ENCODE measurements around the gene VAMP1. TPM values are rescaled to one million over a fixed set of nuclear protein-coding genes. Genes with fewer than 3 reads are reported as not detected.

VAMP1 gene
- total and polyA plus RNA-seq, 2 of the 8 experiments (the other 6 are each of a cell fraction or from before 2014, with no cell fraction given): 10.8 to 23.1 TPM

GRCh38 chr12:6469609-6470374 lies 685 bp downstream of the VAMP1 start:
- Histone ChIP-seq H3K23ac (ENCODE audit: insufficient read length) (no peak overlapping the region), H3K79me2 (ENCODE audit: control insufficient read depth in 1 of 2, insufficient read depth in 2 of 2, low read length in 2 of 2) (peaks cover 0 to 15% of the 10 kb centered on the region in 2 experiments; a peak in 2 of 4 replicates), H3K79me1 (ENCODE audit: low read depth, low read length) (peaks cover 4% of the 10 kb centered on the region), H2BK20ac (ENCODE audit: low read length) (no peak overlapping the region), H4K20me1 (replicated peaks in 1 of 2; ENCODE audit: control insufficient read depth in 1 of 2, insufficient read depth in 2 of 2, low read length in 2 of 2) (peaks cover 0 to 10% of the 10 kb centered on the region in 2 experiments), H2AK5ac (ENCODE audit: low read depth, low read length) (no peak overlapping the region), H2BK120ac (replicated peaks; ENCODE audit: low read depth, low read length) (peak overlapping the region; percentile 13), H4K5ac (ENCODE audit: insufficient read length, low read depth, low read length) (no peak overlapping the region), H3K56ac (replicated peaks; ENCODE audit: insufficient read length, low read depth, low read length) (no peak overlapping the region), H3K4me3 (ENCODE audit: extremely low read depth in 1 of 4, insufficient read depth in 2 of 4, low read depth in 3 of 4, low read length in 4 of 4) (peak overlapping the region; percentile 75 to 87 (median 86)), H2AFZ (ENCODE audit: low read length) (no peak overlapping the region), H3K9ac (replicated peaks in 1 of 4; ENCODE audit: extremely low read depth in 1 of 4, low read depth in 3 of 4, low read length in 3 of 4) (peak overlapping the region in 3 of 4 experiments; percentile 75 to 77 (median 77); a peak in 6 of 7 replicates), H4K91ac (replicated peaks; ENCODE audit: insufficient read length, low read length) (no peak overlapping the region), H3K14ac (ENCODE audit: insufficient read length) (no peak overlapping the region), H3K4me2 (ENCODE audit: insufficient read depth in 1 of 2, low read depth in 2 of 2, low read length in 2 of 2) (peak overlapping the region; percentile 97 to 98), H3K4me1 (replicated peaks in 1 of 4; ENCODE audit: control insufficient read depth in 3 of 4, insufficient read depth in 4 of 4, low read length in 3 of 4) (peaks cover 3 to 7% (median 3%) of the 10 kb centered on the region in 4 experiments; a peak in 3 of 7 replicates), H2BK5ac (ENCODE audit: low read depth, low read length) (peak overlapping the region; percentile 94; the same call in 1 of the 2 replicates), H4K8ac (ENCODE audit: extremely low read depth, insufficient read depth, low read length) (peak overlapping the region; percentile 87; the same call in 1 of the 2 replicates), H3K4ac (replicated peaks; ENCODE audit: insufficient read length, low read depth, low read length) (no peak overlapping the region), H3K27me3 (replicated peaks in 1 of 4; ENCODE audit: control insufficient read depth in 3 of 4, extremely low read depth in 1 of 4, insufficient read depth in 3 of 4, low read length in 3 of 4) (no peaks in the 10 kb centered on the region; a peak in 1 of 7 replicates), H3K36me3 (ENCODE audit: control insufficient read depth in 2 of 4, insufficient read depth in 4 of 4, low read length in 3 of 4) (peaks cover 2 to 11% (median 3%) of the 10 kb centered on the region in 4 experiments; a peak in 5 of 8 replicates), H2BK15ac (ENCODE audit: low read length) (peak overlapping the region; percentile 61; the same call in 1 of the 2 replicates), H3K23me2 (ENCODE audit: low read depth, low read length) (peaks cover 12% of the 10 kb centered on the region), H3K9me3 (ENCODE audit: insufficient read depth in 2 of 2, low read depth in 1 of 2, low read length in 1 of 2) (no peaks in the 10 kb centered on the region), H3K27ac (ENCODE audit: low read depth, low read length) (peak overlapping the region; percentile 67; the same call in 1 of the 2 replicates), H2BK12ac (ENCODE audit: low read depth, low read length) (no peak overlapping the region), H3K18ac (ENCODE audit: extremely low read depth, low read length) (peak overlapping the region; percentile 60; the same call in 1 of the 2 replicates)
- no peak for DNase-seq (ENCODE audit: low read depth in 1 of 2, low spot score in 2 of 2)
- TF ChIP-seq HDAC2 (IDR thresholded peaks at IDR 0.05; ENCODE audit: borderline replicate concordance in 1 of 2, low read depth in 2 of 2, low read length in 2 of 2) (0 out of 4 replicates have a peak, but pooled peaks of 1 of the 2 experiments have one; percentile 6), EP300 (IDR thresholded peaks at IDR 0.05; ENCODE audit: borderline replicate concordance in 1 of 2, low read depth in 2 of 2, low read length in 2 of 2) (no peak), SAP30 (IDR thresholded peaks at IDR 0.05; ENCODE audit: insufficient read depth, insufficient replicate concordance, low read length) (peak; percentile 45), JUND (IDR thresholded peaks at IDR 0.05; ENCODE audit: low read length) (no peak)
- WGBS, 2 experiments (ENCODE audit: extremely low coverage in 1 of 2, insufficient coverage in 1 of 2, insufficient read length in 1 of 2, insufficient replicate concordance in 2 of 2, low coverage in 1 of 2, low lambda C conversion rate in 2 of 2, missing lambda C conversion rate in 1 of 2): 34% methylated on average over 13 of the region's 16 CpGs; no CpG with 5 or more reads in 1 of the 2 experiments
- ChIA-PET CTCF (ENCODE audit: partially characterized antibody) (interaction anchor here (0.9 to 1.6 kb wide), 6 partner anchors 9 to 185 kb away, joined by 3 to 8 read pairs (median 6); no protein-coding TSS in a partner anchor), POLR2A (ENCODE audit: partially characterized antibody) (interaction anchor here (0.5 to 6.1 kb wide), 48 partner anchors 10 to 454 kb away, joined by 3 to 84 read pairs (median 4); partner anchors contain the start of genes CD27, GAPDH, LTBR and MRPL51)
- FAIRE-seq: no peak

Measured in H1 (cell line).